Central memory CD8-positive, alpha-beta T cell (primary cell): ENCODE measurements around the gene INPP5K.

ENCODE experiments used
- ATAC-seq: fragments of 150-1000 bp; cut with Tn5 transposase; replicated peaks from 2 replicates; pipeline ENCODE4 v1.10.0; 2022; ENCODE audit warnings: mild to moderate bottlenecking, moderate FRiP score, moderate number of reproducible peaks; ENCODE audit not compliant: poor library complexity, severe bottlenecking; ENCODE audit errors: extremely low read depth
- DNase-seq, 2 donors: peaks; one replicate each; pipeline ENCODE4 v3.0.0; 2021; ENCODE audit warnings: low spot score in 2 of 2
- H3K27ac Mint-ChIP-seq: one replicate; pipeline ENCODE4 v1.8.0; 2022; ENCODE audit warnings: low read depth, mild to moderate bottlenecking, moderate library complexity, mixed read lengths
- H3K27me3 Mint-ChIP-seq: one replicate; pipeline ENCODE4 v1.8.0; 2022; ENCODE audit warnings: mixed read lengths
- H3K36me3 Mint-ChIP-seq: one replicate; pipeline ENCODE4 v1.8.0; 2022; ENCODE audit warnings: mild to moderate bottlenecking, moderate library complexity, mixed read lengths; ENCODE audit not compliant: insufficient read depth
- H3K4me1 Mint-ChIP-seq: one replicate; pipeline ENCODE4 v1.8.0; 2022; ENCODE audit warnings: mixed read lengths
- H3K4me3 Mint-ChIP-seq: one replicate; pipeline ENCODE4 v1.8.0; 2022; ENCODE audit warnings: mild to moderate bottlenecking, moderate library complexity, mixed read lengths
- H3K9me3 Mint-ChIP-seq: one replicate; pipeline ENCODE4 v1.8.0; 2022; ENCODE audit warnings: mixed read lengths

INPP5K gene

DNA sequence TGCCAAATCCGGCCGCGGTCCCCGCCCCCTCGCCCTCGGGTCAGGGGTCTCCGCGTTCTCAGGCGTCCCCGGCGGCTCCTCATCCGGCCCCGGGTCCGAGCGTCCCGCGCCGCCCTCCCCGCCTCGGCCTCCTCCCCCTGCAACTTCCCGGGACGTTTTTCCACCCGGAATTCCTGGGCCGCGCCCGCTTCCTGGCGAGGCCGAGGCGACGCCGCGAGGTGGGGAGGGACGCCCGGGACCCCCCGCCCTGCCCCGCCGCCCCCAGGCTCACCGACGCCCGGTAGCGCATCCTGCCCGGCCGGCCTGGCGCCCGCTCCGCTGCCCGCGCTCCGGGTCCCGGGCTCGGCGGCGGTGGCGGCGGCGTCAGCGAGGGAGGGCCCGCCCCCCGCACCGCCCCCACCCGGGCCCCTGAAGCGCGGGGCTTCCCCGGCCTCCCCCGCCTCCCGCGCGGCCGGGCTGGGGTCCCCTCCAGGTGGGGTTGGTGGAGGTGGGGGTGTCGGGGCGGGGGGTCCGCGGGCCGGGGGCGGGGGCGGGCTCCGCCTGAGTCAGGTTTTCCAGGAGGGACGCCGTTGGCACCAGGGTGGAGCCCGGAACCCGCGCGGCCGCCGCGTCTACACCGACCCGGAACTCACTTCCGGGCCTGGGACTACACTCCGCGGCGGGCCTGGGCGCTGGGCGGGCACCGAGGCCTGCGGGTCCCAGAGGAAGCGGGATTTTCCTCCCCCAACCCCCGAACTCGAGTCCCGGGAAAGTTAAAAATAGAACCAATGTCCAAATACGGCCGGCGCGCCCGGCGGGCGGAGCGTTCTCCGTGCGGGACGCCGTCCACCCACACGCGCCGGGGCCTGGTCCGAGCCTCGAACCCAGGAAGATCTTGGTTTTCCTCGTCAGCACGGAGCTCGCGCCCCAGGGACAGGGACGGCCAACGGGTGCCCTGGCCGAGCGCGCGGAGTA lies 30.7 kb downstream of the INPP5K start:
- no peak overlapping the region for H3K27ac Mint-ChIP-seq
- peak overlapping the region; percentile 87 for H3K4me3 Mint-ChIP-seq

DNA sequence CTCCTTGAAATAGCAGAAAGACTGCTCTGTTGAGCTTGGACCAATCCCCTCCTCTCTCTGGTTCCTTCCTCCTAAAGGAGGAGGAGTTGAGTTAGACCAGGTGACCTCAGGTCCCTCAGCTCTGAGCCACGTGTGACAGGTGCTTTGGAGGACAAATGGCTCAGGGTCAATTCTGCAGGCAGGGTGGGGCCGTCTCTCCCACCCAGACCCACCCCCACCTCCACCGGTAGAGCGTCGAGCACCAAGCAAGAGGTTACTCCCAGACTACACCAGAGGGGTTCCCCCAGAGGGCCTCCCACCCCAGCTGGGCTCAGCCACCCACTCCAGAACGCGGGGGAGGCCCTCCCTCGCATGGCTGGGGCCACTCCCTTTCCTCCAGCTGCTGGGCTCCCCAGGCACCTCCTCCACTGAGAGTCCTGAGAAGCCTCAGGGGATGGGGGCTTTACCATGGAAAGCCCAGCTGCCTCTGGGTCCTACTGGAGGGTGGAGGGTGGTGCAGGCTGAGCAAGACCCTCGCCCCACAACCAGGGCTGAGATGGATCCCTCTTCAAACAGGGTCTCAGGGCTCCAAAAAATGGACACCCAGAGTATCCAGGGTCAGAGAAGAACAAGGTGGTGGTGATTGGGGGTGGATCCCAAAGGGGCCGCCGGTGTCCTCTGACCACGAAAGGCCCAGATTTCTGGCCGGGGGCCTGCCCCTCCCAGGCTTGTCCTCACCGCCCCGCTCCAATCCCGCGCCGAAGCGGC lies 31.6 kb downstream of the INPP5K start:
- Mint-ChIP-seq H3K27ac (no peak overlapping the region), H3K27me3 (no peaks in the 10 kb centered on the region), H3K4me3 (peak overlapping the region; percentile 75), H3K9me3 (no peaks in the 10 kb centered on the region), H3K4me1 (peaks cover 23% of the 10 kb centered on the region), H3K36me3 (peaks cover 25% of the 10 kb centered on the region)
- DNase-seq (peak in 1 of 2 donors; percentile 41), ATAC-seq (peak; percentile 42)

More for the DNA sequence above, 30.7 kb downstream of the INPP5K start:
- no peaks in the 10 kb centered on the region for H3K9me3 Mint-ChIP-seq
- no peaks in the 10 kb centered on the region for H3K27me3 Mint-ChIP-seq
- ATAC-seq, result peak; percentile 29
- H3K36me3 Mint-ChIP-seq, result peaks cover 24% of the 10 kb centered on the region
- peak in 1 of 2 donors; percentile 29 for DNase-seq
- peaks cover 29% of the 10 kb centered on the region for H3K4me1 Mint-ChIP-seq

GRCh38 chr17:1484060-1484535 lies 32.3 kb downstream of the INPP5K start:
- no peaks in the 10 kb centered on the region for H3K9me3 Mint-ChIP-seq
- no peaks in the 10 kb centered on the region for H3K27me3 Mint-ChIP-seq
- peak overlapping the region; percentile 75 for H3K4me3 Mint-ChIP-seq
- H3K4me1 Mint-ChIP-seq, result peaks cover 23% of the 10 kb centered on the region
- peaks cover 25% of the 10 kb centered on the region for H3K36me3 Mint-ChIP-seq
- ATAC-seq (no peak), DNase-seq (no peak)
- H3K27ac Mint-ChIP-seq, result no peak overlapping the region

DNA sequence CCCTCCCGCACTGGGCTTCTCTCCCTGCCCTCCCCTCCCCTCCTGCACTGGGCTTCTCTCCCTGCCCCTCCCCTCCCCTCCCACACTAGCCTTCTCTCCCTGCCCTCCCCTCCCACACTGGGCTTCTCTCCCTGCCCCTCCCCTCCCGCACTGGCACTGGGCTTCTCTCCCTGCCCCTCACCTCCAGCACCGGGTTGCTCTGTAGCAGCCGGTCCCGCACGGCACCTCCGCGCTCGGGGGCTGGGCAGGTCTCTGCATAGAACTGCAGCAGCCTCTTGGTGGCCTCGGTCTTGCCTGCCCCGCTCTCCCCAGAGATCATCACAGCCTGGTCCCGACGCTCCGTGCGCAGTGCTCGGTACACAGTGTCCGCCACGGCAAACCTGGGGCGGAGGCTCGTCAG lies 33.7 kb downstream of the INPP5K start:
- H3K36me3 Mint-ChIP-seq, result peaks cover 20% of the 10 kb centered on the region
- peaks cover 16% of the 10 kb centered on the region for H3K4me1 Mint-ChIP-seq
- H3K4me3 Mint-ChIP-seq, result no peak overlapping the region
- DNase-seq (no peak), ATAC-seq (no peak)
- no peaks in the 10 kb centered on the region for H3K9me3 Mint-ChIP-seq
- no peak overlapping the region for H3K27ac Mint-ChIP-seq
- no peaks in the 10 kb centered on the region for H3K27me3 Mint-ChIP-seq

GRCh38 chr17:1481736-1482135 lies 34.7 kb downstream of the INPP5K start:
- no peak overlapping the region for H3K4me3 Mint-ChIP-seq
- H3K4me1 Mint-ChIP-seq, result peaks cover 10% of the 10 kb centered on the region
- H3K27me3 Mint-ChIP-seq, result no peaks in the 10 kb centered on the region
- no peaks in the 10 kb centered on the region for H3K9me3 Mint-ChIP-seq
- H3K27ac Mint-ChIP-seq, result peak overlapping the region; percentile 75
- peaks cover 15% of the 10 kb centered on the region for H3K36me3 Mint-ChIP-seq
- DNase-seq (no peak), ATAC-seq (no peak)

DNA sequence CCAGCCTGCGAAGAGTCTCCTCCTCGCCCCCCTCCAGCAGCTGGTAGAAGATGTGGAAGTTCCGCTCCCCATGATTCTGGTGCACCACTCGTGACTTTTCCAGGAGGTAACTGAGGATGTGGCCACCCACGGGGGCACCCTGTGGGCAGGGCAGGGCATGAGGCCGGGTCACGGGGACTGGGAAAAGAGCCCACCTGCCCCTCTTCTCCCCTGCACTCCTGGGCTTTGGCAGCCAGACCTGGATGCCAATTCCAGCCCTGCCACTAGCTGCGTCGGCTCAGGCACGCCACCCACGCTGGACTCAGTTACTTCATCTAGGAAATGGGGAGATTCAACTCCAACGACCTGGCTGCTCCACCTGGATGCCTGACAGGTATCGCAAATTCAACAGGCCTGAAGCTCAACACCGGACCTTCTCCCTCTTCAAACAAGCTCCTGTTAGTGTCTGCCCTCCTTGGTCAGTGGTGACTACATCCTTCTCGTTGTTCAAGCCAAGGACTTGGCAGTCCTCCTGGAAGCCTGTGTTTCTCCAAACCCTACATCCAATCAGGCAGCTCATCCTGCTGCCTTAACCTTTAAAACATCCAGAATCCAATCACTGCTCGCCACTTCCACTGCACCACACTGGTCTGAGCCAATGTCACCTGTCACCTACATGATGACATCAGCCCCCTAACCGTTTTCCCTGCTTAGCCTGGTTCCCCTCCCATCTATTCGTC lies 35.5 kb downstream of the INPP5K start:
- Mint-ChIP-seq H3K4me3 (no peak overlapping the region), H3K9me3 (no peaks in the 10 kb centered on the region), H3K36me3 (peaks cover 13% of the 10 kb centered on the region), H3K27me3 (no peaks in the 10 kb centered on the region), H3K27ac (peak overlapping the region; percentile 75), H3K4me1 (peaks cover 8% of the 10 kb centered on the region)
- ATAC-seq, result no peak
- no peak for DNase-seq

DNA sequence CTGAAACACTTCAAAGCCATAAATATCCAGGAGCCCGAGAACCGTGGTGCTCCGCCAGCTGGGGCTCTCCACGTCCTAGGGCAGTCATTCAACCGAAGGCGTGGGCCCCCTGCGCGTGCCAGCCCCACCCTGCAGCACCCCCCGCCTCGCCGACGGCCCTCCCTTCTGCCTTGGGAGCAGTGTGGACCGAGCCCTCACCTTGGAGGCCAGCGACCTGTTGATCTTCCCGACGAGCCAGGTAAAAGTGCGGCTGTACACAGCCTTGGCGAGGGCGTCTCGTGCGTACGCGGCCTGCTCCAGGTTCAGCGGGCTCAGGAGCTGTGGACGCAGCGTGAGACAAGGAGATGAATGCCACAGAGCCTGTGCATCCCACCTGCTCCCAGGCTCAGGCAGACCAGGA lies 38.0 kb downstream of the INPP5K start:
- no peaks in the 10 kb centered on the region for H3K27me3 Mint-ChIP-seq
- H3K9me3 Mint-ChIP-seq, result no peaks in the 10 kb centered on the region
- H3K27ac Mint-ChIP-seq, result no peak overlapping the region
- H3K4me1 Mint-ChIP-seq, result peaks cover 6% of the 10 kb centered on the region
- no peak for DNase-seq
- no peak for ATAC-seq
- H3K36me3 Mint-ChIP-seq, result peaks cover 10% of the 10 kb centered on the region
- no peak overlapping the region for H3K4me3 Mint-ChIP-seq

- Mint-ChIP-seq H3K4me1 (peaks cover 17% of the 10 kb centered on the region), H3K9me3 (no peaks in the 10 kb centered on the region), H3K27ac (no peak overlapping the region), H3K36me3 (peaks cover 8% of the 10 kb centered on the region), H3K4me3 (no peak overlapping the region), H3K27me3 (no peaks in the 10 kb centered on the region)
- no peak for ATAC-seq
- no peak for DNase-seq
Observed at GRCh38 chr17:1475321-1475854, 41.0 kb downstream of the INPP5K start.

DNA sequence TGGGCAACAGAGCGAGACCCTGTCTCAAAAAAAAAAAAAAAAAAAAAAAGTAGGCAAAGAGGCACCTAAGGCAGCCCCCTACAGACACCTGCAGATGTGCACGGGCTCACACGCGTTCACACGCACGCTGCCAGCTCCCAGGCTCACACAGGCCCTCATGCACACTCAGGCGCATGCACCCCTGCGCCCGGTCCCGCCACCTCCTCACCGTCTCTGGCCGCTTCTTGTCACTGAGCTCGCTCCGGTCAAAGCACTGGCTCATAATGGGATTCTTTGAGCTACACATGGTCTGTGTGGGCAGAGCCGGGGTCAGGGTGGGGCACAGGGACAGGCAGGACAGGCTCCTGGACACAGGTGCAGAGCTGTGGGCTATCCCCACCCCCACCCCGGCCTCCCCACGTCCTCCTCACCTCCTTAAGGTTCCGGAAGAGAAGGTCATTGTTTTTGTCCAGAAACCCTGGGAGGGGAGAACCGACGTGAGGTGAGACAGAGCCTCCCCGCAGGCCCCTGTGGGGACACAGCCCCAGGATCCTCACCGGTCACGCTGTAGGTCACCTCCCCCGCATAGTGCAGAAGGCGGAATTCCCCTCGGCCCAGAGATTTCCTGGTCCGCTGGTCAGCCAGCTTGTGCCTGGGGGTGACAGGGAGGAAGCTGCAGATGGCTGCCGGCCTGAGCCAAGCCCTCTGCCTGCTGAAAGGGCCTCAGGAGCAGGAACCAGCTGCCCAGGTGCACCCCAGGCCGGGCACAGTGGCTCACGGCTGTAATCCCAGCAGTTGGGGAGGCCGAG lies 41.8 kb downstream of the INPP5K start:
- Mint-ChIP-seq H3K9me3 (no peaks in the 10 kb centered on the region), H3K27ac (no peak overlapping the region), H3K4me1 (peaks cover 17% of the 10 kb centered on the region), H3K36me3 (peaks cover 4% of the 10 kb centered on the region), H3K4me3 (no peak overlapping the region), H3K27me3 (no peaks in the 10 kb centered on the region)
- no peak for ATAC-seq
- no peak for DNase-seq

DNA sequence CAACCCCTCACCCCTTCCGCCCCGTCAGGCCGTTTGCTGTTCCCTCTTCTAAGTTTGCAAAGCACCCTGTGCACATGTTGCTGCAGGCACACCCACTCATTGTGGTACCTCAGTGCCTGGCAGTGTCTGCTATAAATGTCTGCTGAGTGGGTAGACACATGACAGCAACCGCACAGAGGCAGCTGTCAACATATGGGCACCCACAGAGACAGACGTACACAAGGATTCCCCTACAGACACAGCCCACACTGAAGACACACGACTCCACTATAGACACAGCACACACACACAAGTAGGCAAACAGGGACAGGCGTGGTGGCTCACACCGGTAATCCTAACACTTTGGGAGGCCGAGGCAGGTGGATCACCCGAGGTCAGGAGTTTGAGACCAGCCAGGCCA lies 42.6 kb downstream of the INPP5K start:
- DNase-seq (no peak), ATAC-seq (peak; percentile 82)
- Mint-ChIP-seq H3K4me1 (peaks cover 17% of the 10 kb centered on the region), H3K27ac (no peak overlapping the region), H3K27me3 (no peaks in the 10 kb centered on the region), H3K4me3 (no peak overlapping the region), H3K36me3 (peaks cover 2% of the 10 kb centered on the region), H3K9me3 (no peaks in the 10 kb centered on the region)

GRCh38 chr17:1473170-1473569 lies 43.2 kb downstream of the INPP5K start:
- Mint-ChIP-seq H3K27me3 (no peaks in the 10 kb centered on the region), H3K27ac (no peak overlapping the region), H3K4me3 (no peak overlapping the region), H3K9me3 (no peaks in the 10 kb centered on the region), H3K4me1 (peaks cover 17% of the 10 kb centered on the region), H3K36me3 (peaks cover 1% of the 10 kb centered on the region)
- ATAC-seq (peak; percentile 29), DNase-seq (no peak)
